GM23338 (cell line): ENCODE data around the gene PRAF2. TPM values are rescaled to one million over a fixed set of nuclear protein-coding genes. Genes with fewer than 3 reads are reported as not detected.

Experiments used
- CREB1 ChIP-seq: fragments of 250-450 bp; sonication (Bioruptor Pico); IDR thresholded peaks from 2 replicates; pipeline ENCODE4 v1.5.0; 2020; ENCODE audit warnings: low read depth, mild to moderate bottlenecking, moderate library complexity
- EZH2 ChIP-seq: fragments of 200-600 bp; sonication (generic); IDR thresholded peaks from one replicate; pipeline ENCODE4 v1.8.0; 2017; ENCODE audit warnings: antibody characterized with exemption, mild to moderate bottlenecking, low read depth; ENCODE audit not compliant: unreplicated experiment
- EZH2phosphoT487 ChIP-seq: fragments of 200-600 bp; sonication (generic); IDR thresholded peaks from one replicate; pipeline ENCODE4 v1.8.1; 2018; ENCODE audit warnings: antibody characterized with exemption; ENCODE audit not compliant: unreplicated experiment
- NANOG ChIP-seq: IDR thresholded peaks from 2 replicates; pipeline ENCODE4 v1.6.1; 2016; ENCODE audit warnings: antibody characterized with exemption, borderline replicate concordance
- REST ChIP-seq: IDR thresholded peaks from one replicate; pipeline ENCODE4 v1.6.1; 2018; ENCODE audit warnings: antibody characterized with exemption; ENCODE audit not compliant: unreplicated experiment
- STAT1 ChIP-seq: IDR thresholded peaks from one replicate; pipeline ENCODE4 v1.6.1; 2016; ENCODE audit warnings: antibody characterized with exemption; ENCODE audit not compliant: unreplicated experiment
- ZNF462 ChIP-seq: fragments of 250-450 bp; sonication (Bioruptor Pico); IDR thresholded peaks from 2 replicates; pipeline ENCODE4 v1.5.0; 2020; ENCODE audit warnings: mild to moderate bottlenecking, moderate library complexity
- polyA plus RNA-seq: library from polyadenylated mRNA; unstranded; fragments of >200 nt; fragmentation: Nextera tagmentation; extraction: Ambion mirVana; gene quantifications from 2 replicates; pipeline ENCODE4 v1.2.1, GENCODE V29; 2016
- small RNA-seq: library from RNA; depleted of rRNA; stranded (forward); fragments of <200 nt; gene quantifications from one replicate; pipeline ENCODE3, GENCODE V24; 2014; ENCODE audit warnings: low replicate concordance
- total RNA-seq: library from RNA; depleted of rRNA; stranded (reverse); fragments of >200 nt; shearing (Covaris generic); gene quantifications from 2 replicates; pipeline ENCODE4 v1.2.3, GENCODE V29; 2014; rRNA removed

The PRAF2 gene
- total and polyA plus RNA-seq, 2 experiments from 2014 or later = 6.3 to 22.1 TPM

- TF ChIP-seq ZNF462 (no peak), EZH2phosphoT487 (no peak), CREB1 (no peak), STAT1 (no peak), NANOG (no peak), REST (no peak), EZH2 (no peak)
Measured at GRCh38 chrX:49029876-49030275, 43.9 kb downstream of the PRAF2 start (continued).

Small RNAs within 50 kb of the gene (small RNA-seq; reads per million reads assigned to genes)
- 0.22 reads per million for gene RNU4-52P

Other genes with a start within 250 kb of the PRAF2 start
- 1.3 TPM in 1 of 2 replicates, not detected in the other for gene ERAS, start 247.5 kb downstream of the PRAF2 start, total RNA-seq
- gene ERAS, start 247.5 kb downstream of the PRAF2 start, polyA plus RNA-seq = 1.7 and 2.4 TPM in 2 replicates
- gene PCSK1N, start 238.4 kb downstream of the PRAF2 start, total RNA-seq = 4.0 and 15.6 TPM in 2 replicates
- gene PCSK1N, start 238.4 kb downstream of the PRAF2 start, polyA plus RNA-seq = 12.8 and 16.5 TPM in 2 replicates
- 61.3 and 67.1 TPM in 2 replicates for gene TIMM17B, start 176.2 kb downstream of the PRAF2 start, total RNA-seq
- 147 and 158 TPM in 2 replicates for gene TIMM17B, start 176.2 kb downstream of the PRAF2 start, polyA plus RNA-seq
- 53.2 and 63.4 TPM in 2 replicates for gene PQBP1, start 176.1 kb downstream of the PRAF2 start, total RNA-seq
- gene PQBP1, start 176.1 kb downstream of the PRAF2 start, polyA plus RNA-seq = 121 and 130 TPM in 2 replicates
- gene SLC35A2, start 162.4 kb downstream of the PRAF2 start, total RNA-seq = 16.4 and 17.7 TPM in 2 replicates
- gene SLC35A2, start 162.4 kb downstream of the PRAF2 start, polyA plus RNA-seq = 13.0 and 20.6 TPM in 2 replicates
- gene PIM2, start 155.0 kb downstream of the PRAF2 start, total RNA-seq = 336 and 359 TPM in 2 replicates
- 232 and 237 TPM in 2 replicates for gene PIM2, start 155.0 kb downstream of the PRAF2 start, polyA plus RNA-seq
- 45.4 and 56.5 TPM in 2 replicates for gene OTUD5, start 116.4 kb downstream of the PRAF2 start, total RNA-seq
- gene OTUD5, start 116.4 kb downstream of the PRAF2 start, polyA plus RNA-seq = 23.5 and 28.7 TPM in 2 replicates
- 5.3 and 5.6 TPM in 2 replicates for gene KCND1, start 102.2 kb downstream of the PRAF2 start, total RNA-seq
- 2.7 and 3.2 TPM in 2 replicates for gene KCND1, start 102.2 kb downstream of the PRAF2 start, polyA plus RNA-seq
- gene GRIPAP1, start 71.7 kb downstream of the PRAF2 start, total RNA-seq = 32.7 and 39.1 TPM in 2 replicates
- gene GRIPAP1, start 71.7 kb downstream of the PRAF2 start, polyA plus RNA-seq = 57.1 and 62.2 TPM in 2 replicates
- gene TFE3, start 30.6 kb downstream of the PRAF2 start, total RNA-seq = 63.3 and 83.8 TPM in 2 replicates
- 20.8 and 21.4 TPM in 2 replicates for gene TFE3, start 30.6 kb downstream of the PRAF2 start, polyA plus RNA-seq
- gene CCDC120, start 15.0 kb downstream of the PRAF2 start, total RNA-seq = 6.8 and 9.9 TPM in 2 replicates
- 3.3 and 3.6 TPM in 2 replicates for gene CCDC120, start 15.0 kb downstream of the PRAF2 start, polyA plus RNA-seq
- 26.2 and 36.2 TPM in 2 replicates for gene WDR45, start 5.9 kb upstream of the PRAF2 start, total RNA-seq
- gene WDR45, start 5.9 kb upstream of the PRAF2 start, polyA plus RNA-seq = 24.9 and 28.8 TPM in 2 replicates
- 15.1 and 22.9 TPM in 2 replicates for gene GPKOW, start 49.7 kb upstream of the PRAF2 start, total RNA-seq
- 8.1 and 9.5 TPM in 2 replicates for gene GPKOW, start 49.7 kb upstream of the PRAF2 start, polyA plus RNA-seq
- gene MAGIX, start 88.8 kb upstream of the PRAF2 start, total RNA-seq = 0.83 and 2.1 TPM in 2 replicates
- gene MAGIX, start 88.8 kb upstream of the PRAF2 start, polyA plus RNA-seq = 0.66 and 1.6 TPM in 2 replicates
- 1.6 and 3.4 TPM in 2 replicates for gene PLP2, start 97.9 kb upstream of the PRAF2 start, total RNA-seq
- 9.5 and 10.1 TPM in 2 replicates for gene PLP2, start 97.9 kb upstream of the PRAF2 start, polyA plus RNA-seq
- gene PRICKLE3, start 112.4 kb upstream of the PRAF2 start, total RNA-seq = 13.7 and 21.4 TPM in 2 replicates
- 4.7 and 5.2 TPM in 2 replicates for gene PRICKLE3, start 112.4 kb upstream of the PRAF2 start, polyA plus RNA-seq
- gene SYP, start 126.2 kb upstream of the PRAF2 start, total RNA-seq = 7.3 and 9.1 TPM in 2 replicates
- 2.5 and 3.7 TPM in 2 replicates for gene SYP, start 126.2 kb upstream of the PRAF2 start, polyA plus RNA-seq
- 0.35 and 0.90 TPM in 2 replicates for gene CACNA1F, start 159.3 kb upstream of the PRAF2 start, total RNA-seq
- gene CACNA1F, start 159.3 kb upstream of the PRAF2 start, polyA plus RNA-seq = 0.23 and 0.44 TPM in 2 replicates
- gene CCDC22, start 161.5 kb upstream of the PRAF2 start, total RNA-seq = 9.7 and 11.6 TPM in 2 replicates
- 4.4 and 4.5 TPM in 2 replicates for gene CCDC22, start 161.5 kb upstream of the PRAF2 start, polyA plus RNA-seq
- 0.28 TPM in 1 of 2 replicates, not detected in the other for gene FOXP3, start 190.7 kb upstream of the PRAF2 start, total RNA-seq
- 0.11 and 0.21 TPM in 2 replicates for gene FOXP3, start 190.7 kb upstream of the PRAF2 start, polyA plus RNA-seq
- gene PPP1R3F, start 195.8 kb upstream of the PRAF2 start, total RNA-seq = 9.4 and 11.3 TPM in 2 replicates
- 2.2 and 3.1 TPM in 2 replicates for gene PPP1R3F, start 195.8 kb upstream of the PRAF2 start, polyA plus RNA-seq
- not detected in 2 replicates for gene GAGE10, start 229.6 kb upstream of the PRAF2 start, total RNA-seq
- not detected in 2 replicates for gene GAGE10, start 229.6 kb upstream of the PRAF2 start, polyA plus RNA-seq
- gene GAGE12J, start 248.0 kb upstream of the PRAF2 start, total RNA-seq = not detected in 2 replicates
- not detected in 2 replicates for gene GAGE12J, start 248.0 kb upstream of the PRAF2 start, polyA plus RNA-seq